22Rv1 (cell line): ENCODE data around the gene CFAP61.

Experiments
- CTCF ChIP-seq: fragments of 450-650 bp; IDR thresholded peaks from 2 replicates; pipeline ENCODE4 v1.5.1; 2017; ENCODE audit warnings: mild to moderate bottlenecking
- ZFX ChIP-seq: fragments of 450-650 bp; IDR thresholded peaks from 2 replicates; pipeline ENCODE4 v1.6.1; 2017; ENCODE audit warnings: antibody characterized with exemption, borderline replicate concordance

- TF ChIP-seq CTCF (no peak), ZFX (no peak)
These were observed 316.3 kb downstream of the CFAP61 start for GRCh38 chr20:20368418-20369249.
